ENCODE measurements around the gene KCNQ1. TPM values are rescaled to one million over a fixed set of nuclear protein-coding genes. Genes with fewer than 3 reads are reported as not detected.

KCNQ1 gene
- total and polyA plus RNA-seq, 2 donors (not counting 1 experiment from before 2014, with no cell fraction given), result not detected

DNA sequence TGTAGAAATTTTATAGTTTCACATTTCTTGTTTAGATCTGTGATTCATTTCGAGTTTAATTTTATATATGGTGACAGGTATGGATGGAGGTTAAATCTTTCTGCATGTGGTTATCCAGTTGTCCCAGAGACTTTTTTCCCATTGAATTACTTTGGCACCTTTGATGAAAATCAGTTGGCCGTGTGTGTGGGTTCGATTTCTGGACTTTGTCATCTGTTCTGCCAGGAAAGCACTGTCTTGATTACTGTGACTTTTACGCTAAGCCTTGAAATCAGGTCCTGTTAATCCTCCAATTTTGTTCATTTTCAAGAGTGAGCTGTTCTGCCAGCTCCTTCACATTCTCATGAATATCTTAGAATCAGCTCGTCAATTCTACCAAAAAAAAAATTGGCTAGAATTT lies 107.4 kb downstream of the KCNQ1 start:
- peaks cover 7% of the 10 kb centered on the region for H3K27me3 ChIP-seq (ENCODE audit: control insufficient read depth, insufficient read depth, low read length)
- H3K9ac ChIP-seq (ENCODE audit: insufficient read depth, low read length), result no peak overlapping the region
- no peak for TF ChIP-seq EZH2 (IDR thresholded peaks at IDR 0.05; ENCODE audit: low read length, missing control alignments)
- TF ChIP-seq, protein P1, sequence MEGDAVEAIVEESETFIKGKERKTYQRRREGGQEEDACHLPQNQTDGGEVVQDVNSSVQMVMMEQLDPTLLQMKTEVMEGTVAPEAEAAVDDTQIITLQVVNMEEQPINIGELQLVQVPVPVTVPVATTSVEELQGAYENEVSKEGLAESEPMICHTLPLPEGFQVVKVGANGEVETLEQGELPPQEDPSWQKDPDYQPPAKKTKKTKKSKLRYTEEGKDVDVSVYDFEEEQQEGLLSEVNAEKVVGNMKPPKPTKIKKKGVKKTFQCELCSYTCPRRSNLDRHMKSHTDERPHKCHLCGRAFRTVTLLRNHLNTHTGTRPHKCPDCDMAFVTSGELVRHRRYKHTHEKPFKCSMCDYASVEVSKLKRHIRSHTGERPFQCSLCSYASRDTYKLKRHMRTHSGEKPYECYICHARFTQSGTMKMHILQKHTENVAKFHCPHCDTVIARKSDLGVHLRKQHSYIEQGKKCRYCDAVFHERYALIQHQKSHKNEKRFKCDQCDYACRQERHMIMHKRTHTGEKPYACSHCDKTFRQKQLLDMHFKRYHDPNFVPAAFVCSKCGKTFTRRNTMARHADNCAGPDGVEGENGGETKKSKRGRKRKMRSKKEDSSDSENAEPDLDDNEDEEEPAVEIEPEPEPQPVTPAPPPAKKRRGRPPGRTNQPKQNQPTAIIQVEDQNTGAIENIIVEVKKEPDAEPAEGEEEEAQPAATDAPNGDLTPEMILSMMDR (conservative IDR thresholded peaks at IDR 0.05 in 1 of 2, IDR thresholded peaks at IDR 0.05 in 1 of 2; ENCODE audit: low read depth in 1 of 2, low read length in 2 of 2), result no peak

DNA sequence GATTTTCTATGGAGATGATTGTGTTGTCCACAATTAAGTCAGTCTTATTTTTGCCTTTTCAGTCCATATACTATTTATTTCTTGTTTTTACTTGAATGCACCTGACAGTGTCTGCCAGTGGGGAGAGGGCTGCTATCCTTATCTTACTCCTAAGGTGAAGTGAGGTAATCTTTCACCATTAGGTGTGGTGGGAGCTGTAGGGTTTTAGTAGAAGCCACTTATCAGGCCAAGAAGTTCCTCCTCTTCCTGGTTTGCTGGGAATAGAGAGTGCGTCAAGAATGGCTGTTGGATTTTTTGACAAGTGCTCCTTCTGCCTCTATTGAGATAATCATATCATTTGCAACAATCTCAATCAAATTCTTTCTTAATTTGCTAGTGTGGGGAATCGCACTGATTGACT lies 108.4 kb downstream of the KCNQ1 start:
- DNase-seq (ENCODE audit: low read depth in 2 of 2), result no peak
- no peak overlapping the region for H3K4me2 ChIP-seq (ENCODE audit: extremely low read depth, insufficient read depth, low read length)
- no peaks in the 10 kb centered on the region for H3K9me3 ChIP-seq (ENCODE audit: control insufficient read depth, insufficient read depth, low read depth, low read length)
- no peak overlapping the region for H3K9ac ChIP-seq (ENCODE audit: insufficient read depth, low read length)
- no peaks in the 10 kb centered on the region for H3K36me3 ChIP-seq (ENCODE audit: control insufficient read depth, insufficient read depth, low read length)
- no peak for TF ChIP-seq EZH2 (IDR thresholded peaks at IDR 0.05; ENCODE audit: low read length, missing control alignments)
- TF ChIP-seq, protein P1 (conservative IDR thresholded peaks at IDR 0.05 in 1 of 2, IDR thresholded peaks at IDR 0.05 in 1 of 2; ENCODE audit: low read depth in 1 of 2, low read length in 2 of 2), result no peak
- H3K79me2 ChIP-seq (ENCODE audit: control insufficient read depth, insufficient read depth, low read length), result no peaks in the 10 kb centered on the region
- H2AFZ ChIP-seq (ENCODE audit: low read length), result no peak overlapping the region
- no peaks in the 10 kb centered on the region for H3K4me1 ChIP-seq (ENCODE audit: control insufficient read depth, extremely low read depth, insufficient read depth, low read length)
- H3K27me3 ChIP-seq (ENCODE audit: control insufficient read depth, insufficient read depth, low read length), result peaks cover 9% of the 10 kb centered on the region
- no peaks in the 10 kb centered on the region for H4K20me1 ChIP-seq (ENCODE audit: control insufficient read depth, extremely low read depth, insufficient read depth, low read length)
- no peak overlapping the region for H3K27ac ChIP-seq (ENCODE audit: insufficient read depth, low read length)
- H3K4me3 ChIP-seq (replicated peaks in 1 of 4; ENCODE audit: control extremely low read depth in 1 of 4, insufficient read depth in 1 of 4, low read depth in 3 of 4, low read length in 4 of 4), result no peak overlapping the region

More for the DNA sequence above, 107.4 kb downstream of the KCNQ1 start:
- no peaks in the 10 kb centered on the region for H3K79me2 ChIP-seq (ENCODE audit: control insufficient read depth, insufficient read depth, low read length)
- H2AFZ ChIP-seq (ENCODE audit: low read length), result no peak overlapping the region
- H4K20me1 ChIP-seq (ENCODE audit: control insufficient read depth, extremely low read depth, insufficient read depth, low read length), result no peaks in the 10 kb centered on the region
- H3K36me3 ChIP-seq (ENCODE audit: control insufficient read depth, insufficient read depth, low read length), result no peaks in the 10 kb centered on the region
- H3K4me1 ChIP-seq (ENCODE audit: control insufficient read depth, extremely low read depth, insufficient read depth, low read length), result no peaks in the 10 kb centered on the region
- no peak overlapping the region for H3K4me2 ChIP-seq (ENCODE audit: extremely low read depth, insufficient read depth, low read length)
- no peak for DNase-seq (ENCODE audit: low read depth in 2 of 2)
- no peaks in the 10 kb centered on the region for H3K9me3 ChIP-seq (ENCODE audit: control insufficient read depth, insufficient read depth, low read depth, low read length)
- H3K27ac ChIP-seq (ENCODE audit: insufficient read depth, low read length), result no peak overlapping the region
- H3K4me3 ChIP-seq (replicated peaks in 1 of 4; ENCODE audit: control extremely low read depth in 1 of 4, insufficient read depth in 1 of 4, low read depth in 3 of 4, low read length in 4 of 4), result no peak overlapping the region

DNA sequence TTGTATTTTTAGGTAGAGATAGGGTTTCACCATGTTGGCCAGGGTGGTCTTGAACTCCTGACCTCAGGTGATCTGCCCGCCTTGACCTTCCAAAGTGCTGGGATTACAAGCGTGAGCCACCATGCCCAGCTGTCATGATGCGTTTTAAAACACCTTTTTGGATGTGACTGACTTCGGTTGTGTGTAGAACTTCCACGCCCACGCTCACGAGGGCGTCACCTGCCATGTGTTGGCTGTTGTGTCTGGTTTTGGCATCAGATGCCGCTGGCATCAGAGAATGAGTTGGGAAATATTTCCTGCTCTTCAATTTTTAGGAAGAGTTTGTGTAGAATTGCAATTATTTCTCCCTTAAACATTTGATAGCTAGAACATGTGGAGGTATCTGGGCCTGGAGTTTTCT lies 109.1 kb downstream of the KCNQ1 start:
- H2AFZ ChIP-seq (ENCODE audit: low read length), result no peak overlapping the region
- no peaks in the 10 kb centered on the region for H4K20me1 ChIP-seq (ENCODE audit: control insufficient read depth, extremely low read depth, insufficient read depth, low read length)
- H3K4me3 ChIP-seq (replicated peaks in 1 of 4; ENCODE audit: control extremely low read depth in 1 of 4, insufficient read depth in 1 of 4, low read depth in 3 of 4, low read length in 4 of 4), result no peak overlapping the region
- H3K9me3 ChIP-seq (ENCODE audit: control insufficient read depth, insufficient read depth, low read depth, low read length), result no peaks in the 10 kb centered on the region
- no peaks in the 10 kb centered on the region for H3K36me3 ChIP-seq (ENCODE audit: control insufficient read depth, insufficient read depth, low read length)
- no peaks in the 10 kb centered on the region for H3K4me1 ChIP-seq (ENCODE audit: control insufficient read depth, extremely low read depth, insufficient read depth, low read length)
- H3K79me2 ChIP-seq (ENCODE audit: control insufficient read depth, insufficient read depth, low read length), result no peaks in the 10 kb centered on the region
- TF ChIP-seq, protein P1 (conservative IDR thresholded peaks at IDR 0.05 in 1 of 2, IDR thresholded peaks at IDR 0.05 in 1 of 2; ENCODE audit: low read depth in 1 of 2, low read length in 2 of 2), result no peak
- no peak for TF ChIP-seq EZH2 (IDR thresholded peaks at IDR 0.05; ENCODE audit: low read length, missing control alignments)
- no peak overlapping the region for H3K4me2 ChIP-seq (ENCODE audit: extremely low read depth, insufficient read depth, low read length)
- no peak overlapping the region for H3K9ac ChIP-seq (ENCODE audit: insufficient read depth, low read length)
- peaks cover 9% of the 10 kb centered on the region for H3K27me3 ChIP-seq (ENCODE audit: control insufficient read depth, insufficient read depth, low read length)
- no peak overlapping the region for H3K27ac ChIP-seq (ENCODE audit: insufficient read depth, low read length)
- no peak for DNase-seq (ENCODE audit: low read depth in 2 of 2)

All from fibroblast of lung (primary cell).